HT1080 (cell line): ENCODE measurements around the gene MARCHF9. TPM values are rescaled to one million over a fixed set of nuclear protein-coding genes. Genes with fewer than 3 reads are reported as not detected.
"Not testable (repeated sequence)": the region's sequence is repeated elsewhere in the genome, so short reads cannot be mapped to it uniquely, and the experiment has no call there.

Experiments
- DNase-seq: peaks from one replicate; pipeline ENCODE4 v3.0.0-alpha.2; 2015; ENCODE audit warnings: low read depth
- polyA plus RNA-seq, 2 experiments: library from polyadenylated mRNA; depleted of rRNA; stranded (reverse); fragments of >200 nt; gene quantifications; 2 replicates each; pipeline ENCODE4 v1.2.3, GENCODE V29; 2015
- total RNA-seq: library from RNA; depleted of rRNA; stranded (reverse); fragments of >200 nt; shearing (Covaris generic); gene quantifications from 2 replicates; pipeline ENCODE4 v1.2.3, GENCODE V29; 2014; rRNA removed

MARCHF9 gene, protein sequence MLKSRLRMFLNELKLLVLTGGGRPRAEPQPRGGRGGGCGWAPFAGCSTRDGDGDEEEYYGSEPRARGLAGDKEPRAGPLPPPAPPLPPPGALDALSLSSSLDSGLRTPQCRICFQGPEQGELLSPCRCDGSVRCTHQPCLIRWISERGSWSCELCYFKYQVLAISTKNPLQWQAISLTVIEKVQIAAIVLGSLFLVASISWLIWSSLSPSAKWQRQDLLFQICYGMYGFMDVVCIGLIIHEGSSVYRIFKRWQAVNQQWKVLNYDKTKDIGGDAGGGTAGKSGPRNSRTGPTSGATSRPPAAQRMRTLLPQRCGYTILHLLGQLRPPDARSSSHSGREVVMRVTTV
- 11.3 and 15.9 TPM in 2 replicates for total RNA-seq
- polyA plus RNA-seq (2015; cell fraction: cytosol; rRNA removed): 14.9 and 15.5 TPM in 2 replicates
- polyA plus RNA-seq (2015; cell fraction: nucleus; rRNA removed): 21.0 and 23.1 TPM in 2 replicates

DNA sequence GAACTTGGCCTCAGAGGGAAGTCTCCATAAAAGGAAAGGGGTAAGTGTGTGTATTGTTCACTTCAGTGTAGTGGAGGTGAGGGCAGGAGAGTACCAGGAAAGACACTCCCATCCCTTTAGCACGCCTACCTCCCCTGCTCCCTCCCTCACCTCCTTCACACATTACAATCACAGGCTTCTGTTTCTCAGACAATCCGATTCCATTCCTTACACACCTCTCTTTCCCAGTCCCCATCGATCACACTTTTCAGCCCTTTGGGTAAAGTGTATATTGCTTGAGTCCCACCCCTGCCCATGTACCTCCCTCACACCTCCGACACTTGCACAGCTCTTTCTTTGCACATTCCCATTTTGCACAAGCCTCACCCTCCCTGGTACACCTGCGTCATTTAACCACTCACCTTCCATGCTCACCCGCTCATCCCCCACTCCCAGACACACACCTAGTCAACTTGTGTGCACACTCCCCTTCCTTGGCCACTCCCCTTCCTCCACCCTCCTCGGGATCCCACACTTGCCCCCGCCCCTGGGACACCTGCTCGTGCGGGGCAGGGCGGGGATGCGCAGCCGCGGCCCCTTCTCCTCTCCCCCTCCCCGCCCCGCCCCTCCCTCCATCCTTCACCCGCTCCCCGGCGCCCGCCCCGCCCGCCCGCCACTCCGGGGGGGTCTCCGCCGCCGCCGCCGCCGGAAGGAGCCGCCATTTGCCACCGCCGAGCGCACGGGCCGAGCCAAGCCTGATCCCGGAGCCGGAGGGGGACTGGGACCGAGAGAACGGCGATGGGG is at the start of gene MARCHF9:
MARCHF9 (plus strand) TSS at position 693 of the 783 bp plus-strand sequence. CDS start 426 bp downstream, outside the sequence.
- peak; percentile 42 for DNase-seq

GRCh38 chr12:57707250-57707649 is 47.7 kb upstream of the MARCHF9 start:
- DNase-seq: no peak

DNA sequence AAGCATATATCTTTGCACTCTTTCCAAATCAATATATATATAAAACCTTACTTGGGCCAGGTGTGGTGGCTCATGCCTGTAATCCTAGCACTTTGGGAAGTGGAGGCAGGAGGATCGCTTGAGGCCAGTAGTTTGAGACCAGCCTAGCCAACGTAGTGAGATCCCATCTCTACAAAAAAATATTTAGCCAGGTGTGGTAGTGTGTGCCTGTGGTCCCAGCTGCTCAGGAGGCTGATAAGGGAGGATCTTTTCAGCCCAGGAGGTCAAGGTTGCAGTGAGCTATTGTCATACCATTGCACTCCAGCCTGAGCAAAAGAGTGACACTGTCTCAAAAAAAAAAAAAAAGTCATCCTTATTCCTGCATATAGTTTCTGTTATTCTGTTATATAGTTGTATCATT is 46.6 kb upstream of the MARCHF9 start:
- DNase-seq: no peak

- no peak for DNase-seq
Measured at GRCh38 chr12:57712701-57713100, 42.2 kb upstream of the MARCHF9 start.

- no peak for DNase-seq
Measured at GRCh38 chr12:57713209-57713608, 41.7 kb upstream of the MARCHF9 start.

GRCh38 chr12:57715036-57715748 is 39.7 kb upstream of the MARCHF9 start:
- not testable (repeated sequence) for DNase-seq

DNA sequence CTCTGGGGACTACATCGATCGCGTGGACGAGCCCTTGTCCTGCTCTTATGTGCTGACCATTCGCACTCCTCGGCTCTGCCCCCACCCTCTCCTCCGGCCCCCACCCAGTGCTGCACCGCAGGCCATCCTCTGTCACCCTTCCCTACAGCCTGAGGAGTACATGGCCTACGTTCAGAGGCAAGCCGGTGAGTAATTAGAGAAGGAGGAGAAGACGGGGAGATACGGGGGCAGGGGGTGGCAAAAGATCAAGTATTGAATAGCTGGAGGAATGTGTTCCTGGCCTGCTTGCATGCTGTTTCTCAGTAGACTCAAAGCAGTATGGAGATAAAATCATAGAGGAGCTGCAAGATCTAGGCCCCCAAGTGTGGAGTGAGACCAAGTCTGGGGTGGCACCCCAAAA is 39.1 kb upstream of the MARCHF9 start:
- no peak for DNase-seq

- DNase-seq: no peak
Measured at GRCh38 chr12:57716305-57716704, 38.6 kb upstream of the MARCHF9 start.

- no peak for DNase-seq
Measured at GRCh38 chr12:57717131-57717530, 37.8 kb upstream of the MARCHF9 start.

- DNase-seq: no peak
Measured at GRCh38 chr12:57717846-57718640, 36.9 kb upstream of the MARCHF9 start.

- DNase-seq: no peak
Measured at GRCh38 chr12:57718641-57719528, 36.0 kb upstream of the MARCHF9 start.

DNA sequence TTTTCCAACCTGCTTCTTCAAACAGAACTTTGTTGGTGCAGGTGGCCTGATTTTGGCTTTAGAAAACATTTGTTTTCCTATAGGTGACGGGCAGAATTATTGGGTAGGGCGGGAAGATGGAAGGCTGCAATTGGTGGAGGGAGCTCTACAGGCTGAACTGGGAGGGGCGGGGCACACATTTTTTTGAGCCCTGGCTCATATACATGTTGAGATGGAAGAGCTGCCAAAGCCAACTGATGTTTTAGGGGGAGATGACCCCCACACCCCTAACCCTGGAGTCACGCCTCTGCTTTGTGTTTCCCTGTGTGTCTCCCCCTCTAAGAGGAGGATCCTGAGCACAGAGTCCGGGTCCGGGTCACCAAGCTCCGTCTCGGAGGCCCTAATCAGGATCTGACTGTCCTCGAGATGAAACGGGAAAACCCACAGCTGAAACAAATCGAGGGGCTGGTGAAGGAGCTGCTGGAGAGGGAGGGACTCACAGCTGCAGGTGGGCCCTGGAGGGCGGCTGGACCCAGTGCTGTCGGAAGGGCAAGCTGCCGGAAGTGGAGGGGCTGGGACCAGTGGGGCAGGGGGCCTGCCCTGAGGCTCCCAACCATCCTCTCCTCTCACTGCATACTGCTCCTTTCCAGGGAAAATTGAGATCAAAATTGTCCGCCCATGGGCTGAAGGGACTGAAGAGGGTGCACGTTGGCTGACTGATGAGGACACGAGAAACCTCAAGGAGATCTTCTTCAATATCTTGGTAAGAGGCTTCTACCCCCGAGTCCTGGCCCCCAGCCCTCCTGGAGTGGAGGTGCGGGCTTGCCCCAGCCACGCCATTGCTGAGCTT is 34.9 kb upstream of the MARCHF9 start:
- no peak for DNase-seq

DNA sequence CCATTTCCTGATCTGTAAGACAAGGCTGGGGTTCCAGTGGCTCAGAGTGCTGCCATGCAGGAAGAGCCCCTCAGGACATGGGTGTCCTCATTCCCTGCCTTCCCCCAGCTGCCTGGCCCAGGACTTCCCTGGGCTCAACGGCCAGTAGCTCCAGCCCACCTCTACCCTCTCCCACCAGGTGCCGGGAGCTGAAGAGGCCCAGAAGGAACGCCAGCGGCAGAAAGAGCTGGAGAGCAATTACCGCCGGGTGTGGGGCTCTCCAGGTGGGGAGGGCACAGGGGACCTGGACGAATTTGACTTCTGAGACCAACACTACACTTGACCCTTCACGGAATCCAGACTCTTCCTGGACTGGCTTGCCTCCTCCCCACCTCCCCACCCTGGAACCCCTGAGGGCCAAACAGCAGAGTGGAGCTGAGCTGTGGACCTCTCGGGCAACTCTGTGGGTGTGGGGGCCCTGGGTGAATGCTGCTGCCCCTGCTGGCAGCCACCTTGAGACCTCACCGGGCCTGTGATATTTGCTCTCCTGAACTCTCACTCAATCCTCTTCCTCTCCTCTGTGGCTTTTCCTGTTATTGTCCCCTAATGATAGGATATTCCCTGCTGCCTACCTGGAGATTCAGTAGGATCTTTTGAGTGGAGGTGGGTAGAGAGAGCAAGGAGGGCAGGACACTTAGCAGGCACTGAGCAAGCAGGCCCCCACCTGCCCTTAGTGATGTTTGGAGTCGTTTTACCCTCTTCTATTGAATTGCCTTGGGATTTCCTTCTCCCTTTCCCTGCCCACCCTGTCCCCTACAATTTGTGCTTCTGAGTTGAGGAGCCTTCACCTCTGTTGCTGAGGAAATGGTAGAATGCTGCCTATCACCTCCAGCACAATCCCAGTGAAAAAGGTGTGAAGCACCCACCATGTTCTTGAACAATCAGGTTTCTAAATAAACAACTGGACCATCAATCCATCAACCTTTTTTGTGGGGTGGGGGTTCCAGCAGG is 34.0 kb upstream of the MARCHF9 start:
- DNase-seq: no peak

GRCh38 chr12:57721846-57722608 is 32.9 kb upstream of the MARCHF9 start:
- not testable (repeated sequence) for DNase-seq

DNA sequence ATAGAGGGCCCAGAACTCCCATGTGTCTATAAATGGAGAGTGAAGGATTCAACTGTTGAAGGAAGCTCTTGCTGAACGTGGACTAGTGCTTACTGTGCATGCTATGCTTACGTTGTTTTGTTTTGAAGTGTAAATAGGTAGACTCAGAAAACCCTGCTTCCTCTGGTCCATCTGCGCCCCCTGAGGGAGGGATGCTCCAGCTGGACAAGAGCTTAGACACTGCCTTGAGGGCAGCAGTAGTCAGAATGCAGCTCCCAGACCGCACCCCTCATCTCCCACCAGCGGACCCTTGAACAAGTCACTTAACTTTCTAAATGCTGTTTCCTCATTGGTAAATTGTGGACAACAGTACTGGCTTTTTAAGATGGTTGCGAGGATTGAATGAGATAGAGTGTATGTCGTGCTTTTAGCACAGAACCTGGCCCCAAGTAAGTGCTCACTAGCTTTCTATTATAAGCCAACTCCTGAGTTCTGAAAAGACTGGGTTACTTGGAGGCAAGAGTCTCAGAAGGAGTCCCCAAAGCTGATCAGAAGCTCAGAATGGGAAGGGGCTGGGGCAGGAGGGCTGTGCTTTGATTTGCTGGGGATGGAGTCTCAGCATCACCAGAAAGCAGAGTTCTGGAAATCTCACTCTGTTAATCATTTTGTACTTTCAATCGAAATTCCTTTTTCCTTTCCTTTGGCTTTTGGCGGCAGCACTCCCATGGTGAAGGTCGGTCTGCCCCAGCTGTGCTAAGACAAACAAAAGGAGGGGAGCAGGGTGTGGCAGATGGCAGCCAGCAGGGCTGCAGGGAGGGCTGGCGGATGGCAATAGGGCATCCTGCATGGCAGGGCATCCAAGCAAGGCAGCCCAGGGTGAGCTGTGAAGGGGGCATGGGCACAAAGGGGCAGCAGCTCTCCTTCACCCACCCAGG is 31.9 kb upstream of the MARCHF9 start:
- no peak for DNase-seq

DNA sequence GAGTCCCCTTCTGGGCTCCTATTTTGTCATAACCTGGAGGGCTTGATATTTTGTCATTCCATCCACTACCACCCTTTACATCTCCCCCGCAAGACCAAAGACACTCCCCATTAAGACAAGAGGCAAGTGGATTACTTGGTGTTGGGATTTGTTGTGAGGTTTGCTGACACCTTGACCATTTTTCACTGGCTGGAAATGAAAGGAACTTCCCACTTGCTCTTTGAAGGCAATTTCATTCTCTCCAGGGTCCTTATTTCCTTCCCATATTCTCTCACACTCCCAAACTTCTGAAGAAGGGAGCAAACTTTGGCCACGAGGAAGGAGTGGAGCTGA is 31.3 kb upstream of the MARCHF9 start:
- no peak for DNase-seq
